GM18511 (cell line): ENCODE measurements around the gene KMT2E.
"Not testable (repeated sequence)": the region's sequence is repeated elsewhere in the genome, so short reads cannot be mapped to it uniquely, and the experiment has no call there.

Experiments
- ATAC-seq: cut with Tn5 transposase; IDR thresholded peaks from one replicate; pipeline ENCODE4 v1.9.1; 2021; ENCODE audit warnings: mild to moderate bottlenecking, moderate library complexity; ENCODE audit not compliant: unreplicated experiment

KMT2E gene

DNA sequence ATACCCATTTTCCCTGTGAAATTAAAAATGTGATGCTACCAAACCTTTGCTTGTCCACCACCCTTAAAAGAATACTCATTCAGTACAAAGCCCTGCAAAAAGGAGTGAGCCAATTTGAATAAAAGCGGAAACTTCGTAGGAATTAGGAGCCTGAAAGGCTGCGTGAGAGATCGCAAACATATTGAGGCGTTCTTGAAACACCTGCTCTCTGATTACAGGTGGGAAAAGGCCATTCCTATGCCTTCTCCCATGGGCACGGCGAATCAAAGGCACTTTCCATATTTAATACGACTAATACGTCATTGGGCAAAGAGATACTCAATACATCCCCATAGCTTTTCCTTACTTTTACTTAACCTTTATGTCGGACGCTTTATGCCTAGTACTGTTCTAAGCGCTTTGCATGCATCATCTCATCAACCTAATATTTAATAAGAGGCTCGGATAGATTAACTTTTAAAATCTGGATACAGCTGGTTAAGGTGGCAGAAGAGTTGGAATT, 30.9 kb upstream of the KMT2E start:
- peak; percentile 1 for ATAC-seq

DNA sequence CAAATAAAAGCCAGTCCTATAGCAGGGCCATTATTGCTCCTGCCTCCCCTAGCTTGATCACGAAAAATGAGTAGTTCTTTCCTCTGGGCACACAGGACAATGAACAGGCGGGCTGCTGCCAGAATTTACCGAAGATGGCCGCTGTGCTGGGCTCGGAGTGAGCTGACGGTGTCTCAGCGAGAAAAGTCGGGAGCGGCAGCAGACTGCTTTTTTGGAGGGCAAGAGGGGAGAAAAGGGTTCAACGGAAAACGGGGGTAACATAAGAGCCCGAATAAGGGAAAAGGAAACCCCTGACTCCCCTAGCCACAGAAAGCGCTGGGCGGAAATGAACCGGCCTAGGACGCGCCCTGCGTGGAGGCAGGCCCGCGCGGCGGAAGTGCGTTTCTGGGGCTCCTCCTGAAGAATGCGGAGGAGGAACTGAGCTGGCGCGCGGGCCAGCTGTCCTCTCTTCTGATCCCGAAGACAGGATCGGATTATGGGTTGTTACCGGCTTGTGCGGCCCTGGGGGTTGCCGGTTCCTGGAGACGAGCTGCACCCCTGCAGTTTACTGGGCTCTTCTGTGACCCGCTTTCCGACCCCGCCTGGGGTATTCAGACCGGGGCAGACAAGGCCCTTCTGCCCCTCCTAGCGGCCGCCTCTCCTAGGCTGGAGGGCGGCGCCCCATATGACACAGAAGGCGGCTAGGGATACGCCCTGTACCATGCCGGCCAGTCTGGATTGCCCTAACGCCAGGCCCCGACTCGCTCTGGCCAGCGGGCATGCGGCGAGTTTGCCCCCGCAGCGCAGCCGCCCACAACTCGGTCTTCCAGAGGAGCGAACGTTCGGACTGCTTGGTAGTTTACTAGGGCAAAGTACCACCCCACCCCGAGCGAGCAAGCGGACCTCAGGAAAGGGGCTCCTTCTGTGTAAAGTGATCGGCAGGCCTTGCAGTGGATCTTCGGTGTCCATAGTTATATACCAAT, 30.1 kb upstream of the KMT2E start:
- peak; percentile 90 for ATAC-seq

DNA sequence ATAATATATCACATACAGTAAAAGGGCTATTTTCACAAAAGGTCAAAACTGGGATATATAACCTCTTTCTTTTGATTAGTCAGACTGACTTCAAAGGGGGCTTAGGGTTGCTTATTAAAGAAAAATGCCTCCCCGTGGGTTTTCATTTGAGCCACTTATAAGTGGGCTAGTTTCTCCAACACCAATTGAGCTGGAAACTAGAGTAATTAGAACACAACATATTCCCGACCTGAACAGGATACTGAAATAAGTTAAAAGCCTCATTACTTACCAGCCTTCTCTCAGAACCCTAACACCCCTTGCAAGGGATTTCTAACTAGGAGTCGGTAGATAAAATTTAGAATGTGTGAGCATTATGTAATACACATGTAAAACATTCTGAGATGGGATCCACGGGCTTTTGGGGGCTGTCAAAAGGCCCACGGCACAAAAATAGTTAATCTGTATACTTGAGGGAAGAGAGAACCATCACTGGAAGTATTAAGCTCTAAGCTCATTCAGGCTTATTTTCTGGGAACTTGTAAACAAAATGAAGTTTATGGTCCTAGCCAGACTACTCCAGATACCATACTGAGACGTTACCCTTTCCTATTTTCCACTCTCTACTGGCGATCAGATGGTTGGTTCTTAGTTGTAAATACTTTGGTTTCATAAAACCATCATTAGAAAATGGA, 29.3 kb upstream of the KMT2E start:
- ATAC-seq: no peak

DNA sequence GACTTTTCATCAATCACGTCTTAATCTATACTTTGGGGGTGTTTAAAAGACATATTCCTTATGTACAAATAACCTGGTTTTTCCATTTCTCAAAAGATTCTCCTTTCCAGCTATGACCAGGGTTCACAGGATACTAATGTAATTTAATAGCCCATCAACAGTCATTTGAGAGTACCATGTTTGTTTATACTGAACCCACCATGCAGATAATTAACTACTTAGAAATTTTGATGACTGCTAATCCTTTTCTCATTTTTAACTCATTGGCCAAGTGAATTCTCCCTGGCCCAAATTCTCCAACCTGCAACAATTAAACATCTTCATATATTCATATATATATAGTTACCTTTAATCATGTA, 28.8 kb upstream of the KMT2E start:
- no peak for ATAC-seq

DNA sequence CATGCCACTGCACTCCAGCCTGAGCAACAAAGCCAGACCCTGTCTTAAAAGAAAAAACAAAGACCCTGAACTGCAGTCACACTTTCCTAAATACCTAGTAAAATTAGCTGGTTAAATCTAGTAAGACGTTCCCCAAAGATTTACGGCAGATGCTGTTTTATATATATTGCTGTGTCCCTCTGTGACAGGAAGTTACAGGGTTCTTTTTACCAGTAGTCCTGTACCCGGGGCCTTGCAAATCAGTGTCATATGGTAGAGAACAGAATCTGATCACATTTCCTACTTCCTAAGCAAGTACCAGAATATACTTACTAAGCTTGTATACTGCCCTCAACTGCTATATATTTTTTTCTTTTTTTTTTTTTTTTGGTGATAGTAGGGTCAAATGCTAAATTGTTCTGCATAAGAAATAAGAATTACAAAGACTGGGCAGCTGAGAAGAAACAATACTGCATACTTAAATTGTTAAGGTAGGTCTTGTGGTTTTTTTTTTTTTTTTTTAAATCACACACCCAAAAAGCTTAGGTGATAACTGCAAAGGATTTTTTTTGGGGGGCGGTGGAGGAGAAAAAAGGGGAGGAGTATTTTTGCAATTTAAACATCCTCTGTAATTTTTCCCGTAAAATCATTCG, 27.3 kb upstream of the KMT2E start:
- no peak for ATAC-seq

DNA sequence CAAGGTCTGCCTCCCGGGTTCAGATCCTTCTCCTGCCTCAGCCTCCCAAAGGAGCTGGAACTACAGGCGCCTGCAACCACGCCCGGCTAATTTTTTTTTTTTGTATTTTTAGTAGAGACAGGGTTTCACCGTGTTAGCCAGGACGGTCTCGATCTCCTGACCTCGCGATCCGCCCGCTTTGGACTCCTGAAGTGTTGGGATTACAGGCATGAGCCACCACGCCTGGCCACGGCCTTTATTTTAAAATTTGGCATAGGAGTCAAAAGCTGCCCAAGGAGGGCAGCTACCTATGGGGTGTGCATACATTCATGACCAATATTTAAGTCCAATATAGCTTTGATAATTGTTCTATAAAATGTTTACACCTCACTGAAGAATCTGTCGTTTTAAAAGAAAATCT, 26.6 kb upstream of the KMT2E start:
- not testable (repeated sequence) for ATAC-seq

DNA sequence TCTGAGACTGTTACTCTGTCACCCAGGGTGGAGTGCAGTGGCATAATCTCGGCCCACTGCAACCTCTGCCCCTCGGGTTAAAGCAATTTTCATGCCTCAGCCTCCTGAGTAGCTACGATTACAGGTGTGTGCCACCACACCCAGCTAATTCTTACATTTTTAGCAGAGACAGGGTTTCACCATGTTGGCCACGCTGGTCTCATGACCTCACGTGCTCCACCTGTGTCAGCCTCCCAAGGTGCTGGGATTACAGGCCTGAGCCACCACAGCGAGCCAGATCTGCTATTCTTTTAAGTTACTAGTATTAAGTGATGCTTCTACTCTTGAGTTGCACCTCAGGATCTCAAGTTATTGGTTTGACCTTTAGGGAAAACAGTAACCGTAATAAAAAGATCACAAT, 23.0 kb upstream of the KMT2E start:
- ATAC-seq: no peak

DNA sequence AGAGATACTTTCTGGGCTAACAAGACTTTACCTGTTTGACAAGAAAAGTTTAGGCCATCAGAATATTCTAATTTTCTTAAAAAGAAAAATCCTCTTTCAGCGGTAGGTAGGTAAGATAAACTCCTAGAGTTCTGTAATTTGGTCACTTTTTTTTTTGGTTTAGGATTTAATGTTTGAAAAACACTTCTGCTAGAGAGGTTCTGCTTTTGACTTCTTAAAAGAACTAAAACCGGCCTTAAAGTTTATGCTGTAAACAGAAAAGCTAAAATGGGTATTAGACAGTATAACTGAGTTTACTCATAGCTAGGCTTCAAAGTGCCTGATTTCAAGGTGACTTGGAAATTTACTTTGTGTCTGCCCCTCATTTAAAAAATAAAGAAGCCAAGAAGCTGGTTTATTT, 21.7 kb upstream of the KMT2E start:
- ATAC-seq: no peak

DNA sequence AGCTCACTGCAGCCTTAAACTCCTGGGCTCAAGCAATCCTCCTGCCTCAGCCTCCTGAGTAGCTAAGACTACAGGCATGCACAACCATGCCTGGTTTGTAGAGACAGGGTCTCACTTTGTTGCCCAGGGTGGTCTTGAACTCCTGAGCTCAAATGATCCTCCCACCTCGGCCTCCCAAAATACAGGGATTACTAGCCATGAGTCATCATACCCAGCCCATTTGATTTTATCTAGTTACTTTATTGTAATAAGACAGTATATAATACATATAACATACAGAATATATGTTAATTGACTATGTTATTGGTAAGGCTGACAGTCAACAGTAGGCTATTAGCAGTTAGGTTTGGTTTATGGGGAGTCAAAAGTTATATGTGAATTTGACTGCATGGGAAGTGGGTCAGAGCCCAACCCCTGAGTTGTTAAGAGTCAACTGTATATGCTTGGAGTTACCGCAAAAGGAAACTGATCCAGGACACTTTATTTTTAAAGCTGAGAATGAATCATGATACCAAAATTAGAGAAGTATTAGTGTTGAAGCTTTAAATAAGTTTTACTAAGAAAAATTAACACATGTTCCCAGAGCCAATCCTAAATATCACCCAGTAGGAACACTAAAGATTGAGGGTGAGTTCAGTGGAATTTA, 20.7 kb upstream of the KMT2E start:
- ATAC-seq: no peak

DNA sequence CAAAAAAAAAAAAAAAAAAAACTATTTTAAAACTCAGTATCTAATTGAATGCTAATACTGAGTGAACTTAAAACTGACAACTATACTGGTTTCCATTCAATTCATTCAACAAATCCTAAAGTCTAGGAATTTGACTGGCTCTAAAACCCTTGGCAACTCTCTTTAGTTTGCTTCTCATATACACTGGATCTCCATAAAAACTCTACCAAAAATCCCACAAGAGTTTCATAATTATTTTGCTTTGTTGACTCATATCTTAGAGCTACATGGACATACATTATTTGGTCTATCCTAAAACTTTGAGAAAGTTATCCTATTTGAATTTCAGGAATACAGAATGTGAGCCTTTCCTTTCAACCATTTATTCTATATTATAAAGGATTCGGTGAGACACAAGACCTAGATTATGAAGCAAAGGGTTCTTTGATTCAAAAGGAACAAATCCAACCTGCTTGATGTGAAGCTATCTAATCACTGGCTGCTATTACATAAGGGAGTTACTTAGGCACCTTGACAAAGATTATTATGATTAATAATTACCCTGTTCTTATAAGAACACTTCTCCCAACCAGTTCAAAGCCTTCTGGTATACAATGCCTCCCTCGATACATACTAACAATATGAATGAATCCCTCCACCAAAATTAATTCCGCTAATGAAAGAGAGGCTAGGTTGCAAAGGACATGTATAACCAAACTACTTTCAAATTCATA, 15.8 kb upstream of the KMT2E start:
- no peak for ATAC-seq

DNA sequence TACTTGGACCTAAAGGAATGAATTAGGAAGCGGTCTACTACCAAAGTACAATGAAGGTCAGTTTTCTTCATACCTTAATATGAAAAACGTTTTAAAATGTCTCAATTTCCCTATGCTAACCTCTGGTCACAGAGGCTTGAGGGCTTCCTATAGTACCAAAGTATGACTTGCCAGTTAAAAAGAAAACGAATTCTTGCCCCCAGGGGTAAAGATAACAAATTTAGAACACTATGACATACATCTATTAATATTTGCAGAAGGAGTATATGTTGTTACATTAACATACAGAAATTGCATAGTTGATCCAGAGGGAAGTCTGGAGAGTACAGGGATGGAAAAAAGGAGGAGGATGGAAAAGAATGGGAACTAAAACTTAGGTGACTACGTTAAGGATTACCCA, 13.8 kb upstream of the KMT2E start:
- no peak for ATAC-seq

DNA sequence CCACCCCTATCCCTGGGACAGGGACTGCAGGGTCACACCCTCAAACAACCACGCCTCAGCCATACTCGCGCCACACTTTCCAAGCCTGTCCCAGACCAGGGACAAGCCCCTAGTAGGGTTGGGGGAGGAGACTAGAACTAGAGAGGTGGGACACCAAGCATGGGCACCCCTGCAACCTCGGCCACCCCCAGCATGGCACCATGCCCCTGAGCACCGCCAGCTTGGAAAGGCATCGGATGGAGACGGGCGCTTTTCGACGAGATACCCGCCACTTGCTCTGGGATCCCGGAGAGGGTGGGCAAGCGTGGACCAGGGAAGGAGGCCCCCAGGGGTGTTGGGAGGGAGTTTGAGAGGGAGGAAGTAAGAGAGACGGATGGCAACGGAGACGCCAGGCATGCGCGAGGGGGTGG, 13.1 kb upstream of the KMT2E start:
- no peak for ATAC-seq

DNA sequence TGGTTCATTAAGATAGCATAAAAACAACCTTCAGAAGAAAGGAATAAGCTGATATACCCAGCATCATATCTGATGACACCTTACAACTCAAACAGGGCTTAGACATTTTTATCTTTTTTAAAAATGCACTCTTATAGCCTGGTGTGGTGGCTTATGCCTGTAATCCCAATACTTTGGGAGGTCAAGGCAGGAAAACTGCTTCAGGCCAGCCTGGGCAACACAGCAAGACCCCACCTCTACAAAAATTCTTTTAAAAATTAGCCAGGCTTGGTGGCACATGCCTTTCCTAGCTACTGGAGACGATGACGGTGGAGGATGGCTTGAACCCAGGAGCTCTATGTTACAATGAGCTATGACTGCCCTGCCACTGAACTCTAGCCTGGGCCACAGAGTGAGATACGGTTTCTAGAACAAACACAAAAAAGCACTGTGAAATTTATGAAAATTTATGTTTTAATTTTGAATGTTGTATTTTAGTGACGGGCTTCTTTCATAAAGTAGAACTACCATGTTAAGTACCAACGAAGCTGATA, 12.3 kb upstream of the KMT2E start:
- no peak for ATAC-seq

DNA sequence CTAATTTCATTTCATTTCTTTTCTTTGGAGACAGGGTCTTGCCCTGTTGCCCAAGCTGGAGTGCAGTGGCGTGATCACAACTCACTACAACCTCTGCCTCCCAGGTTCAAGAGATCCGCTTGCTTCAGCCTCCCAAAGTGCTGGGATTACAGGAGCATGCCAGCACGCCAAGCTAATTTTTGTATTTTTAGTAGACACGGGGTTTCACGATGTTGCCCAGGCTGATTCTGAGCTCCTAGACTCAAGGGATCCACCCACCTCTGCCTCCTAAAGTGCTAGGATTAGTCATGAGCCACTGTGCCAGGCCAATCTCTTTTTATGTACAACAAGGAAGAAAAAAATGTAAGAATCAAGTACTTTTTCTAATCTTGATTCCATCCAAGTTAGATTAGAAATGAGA, 10.7 kb upstream of the KMT2E start:
- ATAC-seq: no peak

DNA sequence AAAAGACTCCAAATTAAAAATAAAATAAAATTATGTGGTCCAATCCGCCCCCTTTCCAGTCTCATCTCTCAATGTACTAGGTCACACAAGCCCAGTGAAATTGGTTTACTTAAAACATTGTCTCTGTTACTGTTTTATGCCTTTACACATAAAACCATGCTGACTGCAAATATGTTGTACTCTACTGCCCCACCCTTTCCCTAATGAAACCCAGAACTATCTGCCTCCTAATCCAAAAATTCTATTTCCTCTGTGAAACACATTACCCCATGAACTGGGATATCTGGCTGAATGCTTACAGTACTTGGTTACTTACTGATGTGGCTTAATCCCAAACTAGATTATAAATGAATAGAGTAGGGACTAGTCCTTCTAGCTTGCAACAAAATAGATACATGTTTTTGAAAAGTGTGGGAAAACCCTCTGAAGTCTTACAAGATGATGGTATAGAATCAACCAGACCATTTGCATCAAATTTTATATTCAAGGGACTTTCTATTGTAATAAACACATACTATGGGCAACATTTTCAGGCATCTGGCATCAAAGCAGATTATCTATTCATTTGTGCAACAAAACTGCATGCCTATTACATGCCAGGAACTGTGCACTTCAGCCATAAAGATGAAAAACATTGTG, 10.0 kb upstream of the KMT2E start:
- ATAC-seq: no peak

DNA sequence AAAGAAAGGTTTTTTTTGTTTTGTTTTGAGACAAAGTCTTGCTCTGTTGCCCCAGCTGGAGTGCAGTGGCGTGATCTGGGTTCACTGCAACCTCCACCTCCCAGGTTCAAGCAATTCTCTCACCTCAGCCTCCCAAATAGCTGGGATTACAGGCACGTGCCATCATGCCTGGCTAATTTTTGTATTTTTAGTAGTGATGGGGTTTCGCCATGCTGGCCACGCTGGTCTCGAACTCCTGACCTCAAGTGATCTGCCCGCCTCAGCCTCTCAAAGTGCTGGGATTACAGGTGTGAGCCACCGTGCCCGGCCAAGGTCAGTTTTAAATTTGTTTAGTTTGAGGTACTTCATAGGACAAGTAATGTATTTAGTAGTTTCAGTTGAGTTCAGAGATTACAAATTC, 9.0 kb upstream of the KMT2E start:
- ATAC-seq: not testable (repeated sequence)

DNA sequence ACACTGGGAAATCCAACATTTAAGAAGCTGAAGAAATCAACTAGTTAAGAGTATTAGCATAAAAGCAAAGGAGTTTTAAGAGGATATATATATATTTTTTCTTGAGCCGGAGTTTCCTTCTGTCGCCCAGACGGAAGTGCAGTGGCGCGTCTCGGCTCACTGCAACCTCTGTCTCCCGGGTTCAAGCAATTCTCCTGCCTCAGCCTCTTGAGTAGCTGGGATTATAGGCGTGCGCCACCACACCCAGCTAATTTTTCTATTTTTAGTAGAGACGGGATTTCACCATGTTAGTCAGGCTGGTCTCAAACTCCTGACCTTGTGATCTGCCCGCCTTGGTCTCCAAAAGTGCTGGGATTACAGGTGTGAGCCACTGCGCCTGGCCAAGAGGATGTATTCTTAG, 8.5 kb upstream of the KMT2E start:
- ATAC-seq: not testable (repeated sequence)

DNA sequence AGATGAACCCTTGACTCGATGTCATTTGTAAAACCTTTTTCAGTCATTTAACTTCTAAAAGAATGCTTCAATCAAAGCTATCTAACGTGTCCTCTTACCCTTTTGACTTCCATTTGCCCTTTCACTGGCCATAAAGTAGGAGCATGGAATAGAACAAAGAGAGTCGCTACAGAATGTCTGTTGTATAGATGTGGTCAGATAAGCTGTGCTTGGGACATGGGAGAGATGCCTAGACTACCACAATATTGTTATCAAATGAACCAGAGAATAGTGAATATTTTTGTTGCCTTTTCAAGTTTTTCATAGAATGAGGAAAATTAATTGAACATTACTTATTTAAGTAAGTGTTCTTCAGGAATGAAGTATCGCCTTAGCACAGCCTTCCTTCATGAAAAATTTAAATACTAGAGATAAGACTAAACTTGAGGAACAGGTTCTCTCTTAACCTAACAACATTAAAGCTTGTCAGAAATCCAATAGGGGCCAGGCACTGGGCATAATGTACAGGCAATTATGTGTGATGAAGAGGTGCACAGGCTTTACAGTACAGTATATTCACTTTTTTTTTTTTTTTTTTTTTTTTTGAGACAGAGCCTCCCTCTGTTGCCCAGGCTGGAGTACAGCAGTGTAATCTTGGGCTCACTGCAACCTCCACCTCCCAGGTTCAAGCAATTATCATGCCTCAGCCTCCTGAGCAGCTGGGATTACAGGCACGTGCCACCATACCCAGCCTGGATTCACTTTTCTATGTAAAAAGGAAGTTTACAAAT, 7.5 kb upstream of the KMT2E start:
- ATAC-seq: no peak

DNA sequence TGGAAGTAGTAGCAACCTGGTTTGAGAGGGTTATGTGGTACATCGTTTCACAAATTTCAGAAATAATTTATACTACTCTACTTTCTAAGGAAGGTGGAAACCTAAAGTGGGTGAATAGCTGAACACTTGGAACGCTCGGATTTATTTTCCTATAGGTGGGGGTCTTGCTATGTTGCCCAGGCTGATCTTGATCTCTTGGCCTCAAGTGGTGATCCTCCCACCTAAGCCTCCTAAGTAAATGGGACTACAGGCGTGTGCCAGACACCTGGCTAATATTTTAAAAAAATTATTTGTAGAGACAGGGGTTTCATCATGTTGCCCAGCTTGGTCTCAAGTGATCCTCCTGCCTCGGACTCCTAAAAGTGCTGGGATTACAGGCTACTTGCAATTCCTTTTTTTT, 6.7 kb upstream of the KMT2E start:
- no peak for ATAC-seq
